GM19324 (cell line): ENCODE results near the gene TACR1.

ENCODE experiments used
- ATAC-seq: cut with Tn5 transposase; IDR thresholded peaks from one replicate; pipeline ENCODE4 v1.9.1; 2021; ENCODE audit warnings: mild to moderate bottlenecking, moderate library complexity; ENCODE audit not compliant: unreplicated experiment, low FRiP score

TACR1 gene

DNA sequence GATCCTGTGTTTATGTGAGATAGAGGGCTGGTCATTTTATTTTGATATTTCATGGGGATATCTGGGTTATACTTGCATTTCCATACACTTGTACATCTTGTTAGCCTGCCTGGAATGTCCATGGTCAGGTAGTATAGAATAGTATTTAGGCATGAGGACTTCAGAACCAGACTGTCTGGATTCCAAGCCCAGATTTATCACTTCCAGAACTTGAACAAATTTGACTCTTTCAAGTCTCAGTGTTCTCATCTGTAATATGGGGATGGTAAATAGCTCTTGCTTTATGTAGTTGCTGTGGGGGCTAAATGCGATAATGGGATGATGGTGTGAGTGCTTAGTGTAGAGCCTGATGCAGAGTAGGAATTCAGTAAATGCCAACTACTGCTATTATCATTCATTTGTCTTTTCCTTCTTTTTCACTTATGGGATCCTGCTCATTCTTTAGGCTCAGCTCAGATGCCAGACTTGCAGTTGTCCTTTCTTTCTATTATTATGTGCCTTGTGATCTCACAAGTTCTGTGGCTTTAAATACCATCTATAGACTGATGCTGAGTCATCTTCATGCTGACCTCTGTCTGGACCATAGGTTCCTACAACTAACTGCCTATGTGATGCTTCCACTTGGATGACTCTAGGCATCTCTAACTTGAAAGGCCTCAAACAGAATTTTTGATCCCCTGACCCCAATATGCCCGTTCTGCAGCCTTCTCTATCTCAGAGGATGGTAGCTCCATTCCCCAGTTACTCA, 173.5 kb downstream of the TACR1 start:
- ATAC-seq, result no peak

GRCh38 chr2:75025216-75025615, 174.1 kb downstream of the TACR1 start:
- ATAC-seq, result no peak

GRCh38 chr2:75023666-75024455, 175.5 kb downstream of the TACR1 start:
- no peak for ATAC-seq

DNA sequence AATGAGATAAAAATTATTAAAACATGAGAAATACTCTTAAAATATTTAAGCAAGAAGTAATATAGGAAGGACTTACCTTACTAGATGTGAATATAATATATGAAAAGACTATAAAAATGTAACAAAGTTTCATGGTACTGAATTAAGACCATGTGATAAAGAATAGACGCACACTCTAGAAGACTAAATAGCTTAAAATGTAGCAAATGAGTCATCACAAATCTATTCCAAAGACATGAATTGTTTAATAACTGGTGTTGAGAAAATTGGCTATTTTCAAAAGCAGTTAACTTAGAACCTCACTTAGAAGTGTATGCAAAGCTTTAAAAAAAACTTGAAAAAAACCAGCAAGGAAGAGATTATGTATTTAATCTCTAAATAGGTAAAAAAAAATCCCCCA, 176.8 kb downstream of the TACR1 start:
- ATAC-seq, result no peak

- ATAC-seq, result no peak
Measured at GRCh38 chr2:75021672-75022071, 177.6 kb downstream of the TACR1 start.

GRCh38 chr2:75020476-75020875, 178.8 kb downstream of the TACR1 start:
- no peak for ATAC-seq

- ATAC-seq, result no peak
Measured at GRCh38 chr2:75019790-75020189, 179.5 kb downstream of the TACR1 start.

DNA sequence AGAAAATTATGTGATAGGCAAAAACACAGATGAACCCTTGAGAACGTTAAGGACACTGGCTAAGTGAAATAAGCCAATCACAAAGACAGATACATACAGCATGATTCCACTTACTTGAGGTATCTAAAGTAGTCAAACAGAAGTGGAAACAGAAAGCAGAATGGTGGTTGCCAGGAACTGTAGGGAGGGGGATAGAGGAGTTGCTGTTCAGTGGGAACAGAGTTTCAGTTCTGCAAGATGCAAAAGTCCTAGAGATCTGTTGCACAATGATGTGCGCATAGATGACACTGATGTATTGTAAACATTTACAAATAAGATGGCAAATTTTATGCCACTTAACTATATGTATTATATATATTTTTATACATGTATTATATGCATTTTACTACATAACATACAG, 181.2 kb downstream of the TACR1 start:
- no peak for ATAC-seq

- ATAC-seq, result no peak
Measured at GRCh38 chr2:75012080-75012479, 187.2 kb downstream of the TACR1 start.

DNA sequence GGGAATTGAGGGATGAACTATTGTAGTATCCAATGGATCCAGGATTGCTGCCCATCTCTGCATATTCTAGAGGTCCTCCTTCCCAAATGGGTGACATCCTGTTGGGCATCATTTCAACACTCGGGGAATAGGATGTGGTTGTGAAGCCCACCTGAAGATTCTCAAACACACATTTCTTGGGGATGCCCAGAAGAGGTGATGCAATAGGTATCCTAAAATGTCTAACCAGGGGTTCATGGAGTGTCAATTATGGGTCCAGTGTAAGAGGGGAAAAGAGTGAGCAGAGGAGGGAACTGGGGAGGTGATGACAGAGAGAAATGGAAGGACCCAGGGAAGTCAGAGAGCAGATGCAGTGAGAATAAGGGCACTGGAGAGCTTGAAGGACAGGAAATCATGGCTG, 188.7 kb downstream of the TACR1 start:
- no peak for ATAC-seq

DNA sequence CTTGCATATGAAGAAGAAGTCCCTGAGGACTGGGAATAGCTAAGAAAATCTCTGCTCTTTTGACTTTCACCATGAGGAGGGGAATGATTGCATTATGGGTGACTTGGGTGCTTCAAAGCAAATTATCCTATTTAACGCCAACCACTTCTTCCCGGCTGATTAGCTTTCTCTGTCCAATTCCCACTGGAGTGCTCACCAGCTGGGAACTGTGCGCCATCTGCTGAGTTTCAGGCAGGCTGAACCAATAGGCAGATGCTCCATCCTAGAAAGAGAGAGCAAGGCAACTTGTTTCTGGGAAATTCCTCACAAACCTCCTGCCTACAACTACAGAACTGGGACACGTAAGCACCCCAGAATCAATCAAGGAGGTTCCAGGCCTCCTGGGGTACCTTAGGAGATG, 191.5 kb downstream of the TACR1 start:
- no peak for ATAC-seq

GRCh38 chr2:75007061-75007460, 192.3 kb downstream of the TACR1 start:
- ATAC-seq, result no peak

- ATAC-seq, result no peak
Measured at GRCh38 chr2:75006041-75006440, 193.3 kb downstream of the TACR1 start.

DNA sequence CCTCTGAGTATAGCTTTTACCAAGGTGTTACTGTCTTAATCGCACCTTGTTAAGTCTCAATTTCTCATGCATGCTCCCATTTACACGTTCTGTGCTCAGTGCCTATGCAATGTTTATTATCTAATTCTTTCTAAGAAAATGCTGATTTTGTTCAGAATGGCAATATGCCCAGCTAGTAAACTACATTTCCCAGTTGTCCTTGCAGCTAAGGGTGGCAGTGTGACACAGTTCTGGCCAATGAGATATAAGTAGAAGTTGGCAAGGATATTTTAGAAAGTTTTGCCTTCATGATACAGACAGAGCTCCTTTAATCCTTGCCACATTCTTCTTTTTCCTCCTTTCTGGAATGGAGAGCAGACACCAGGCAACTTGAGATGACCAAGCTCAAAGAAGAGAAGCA, 195.5 kb downstream of the TACR1 start:
- ATAC-seq, result no peak

DNA sequence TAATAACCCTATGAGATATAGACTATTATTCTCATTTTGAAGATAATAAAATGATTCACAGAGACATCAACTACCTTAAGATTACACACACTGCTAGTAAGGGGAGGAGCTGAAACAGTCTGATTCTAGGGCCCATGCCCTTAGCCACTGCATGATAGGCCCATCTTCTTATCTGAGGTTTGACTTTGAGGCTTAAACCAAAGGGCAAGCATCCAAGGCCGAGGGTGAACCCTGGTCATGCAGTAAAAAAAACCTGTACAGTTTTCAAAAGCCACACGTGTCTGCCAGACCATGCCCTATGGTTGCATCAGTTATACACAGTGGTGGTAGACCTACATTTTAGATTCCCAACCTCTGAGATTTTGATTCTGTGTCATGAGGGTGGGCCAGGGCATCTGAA, 196.0 kb downstream of the TACR1 start:
- no peak for ATAC-seq

- ATAC-seq, result no peak
Measured at GRCh38 chr2:75002007-75002406, 197.3 kb downstream of the TACR1 start.

GRCh38 chr2:74999468-74999867, 199.9 kb downstream of the TACR1 start:
- ATAC-seq, result no peak
